NT2/D1 (cell line): Measurements from ENCODE around the gene GPATCH11.

Source experiments
- SUZ12 ChIP-seq: IDR thresholded peaks from 2 replicates; pipeline ENCODE4 v1.6.1; 2011; ENCODE audit not compliant: insufficient read length, insufficient read depth; ENCODE audit errors: extremely low read depth
- YY1 ChIP-seq: IDR thresholded peaks from 2 replicates; pipeline ENCODE4 v1.6.1; 2011; ENCODE audit not compliant: insufficient read length, insufficient read depth
- ZNF274 ChIP-seq: IDR thresholded peaks from 2 replicates; pipeline ENCODE4 v1.6.1; 2011; ENCODE audit warnings: mild to moderate bottlenecking, low read depth, low read length

DNA sequence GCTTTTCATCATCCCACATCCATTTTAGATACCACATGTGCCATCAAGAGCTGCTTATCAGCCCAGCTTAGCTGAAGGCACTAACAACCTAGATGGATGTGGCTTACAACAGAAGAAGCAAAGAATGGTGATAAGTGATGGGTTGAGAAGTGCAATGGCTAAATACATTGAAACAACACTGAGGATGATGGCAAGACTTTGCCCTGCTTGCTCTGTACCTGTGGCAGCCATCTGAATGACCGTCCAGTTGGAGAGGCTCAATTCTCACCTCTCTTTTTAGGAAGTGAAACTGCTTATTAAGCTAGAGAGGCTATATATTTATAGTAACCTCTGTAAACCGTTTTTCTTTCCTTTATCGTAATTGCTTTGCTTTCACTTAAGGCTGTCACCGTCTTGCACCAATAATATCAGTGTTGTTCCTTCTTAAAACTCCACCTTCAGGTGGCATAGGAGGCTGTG, 5.7 kb downstream of the GPATCH11 start:
- TF ChIP-seq SUZ12 (no peak), YY1 (no peak), ZNF274 (no peak)
